ENCODE measurements around the gene SBK1.

- TF ChIP-seq CTCF (IDR thresholded peaks at IDR 0.05; ENCODE audit: low read depth, low read length) = no peak
- TF ChIP-seq MYC (IDR thresholded peaks at IDR 0.05; ENCODE audit: low read depth, low read length) = no peak
Measured at GRCh38 chr16:28320741-28321140, 28.4 kb downstream of the SBK1 start.
